ENCODE data around the gene SCARB1.

Gene SCARB1

GRCh38 chr12:124852329-124852831 lies 11.3 kb downstream of the SCARB1 start:
- no peak overlapping the region for H3K27ac ChIP-seq (ENCODE audit: low read length)
- H3K79me2 ChIP-seq (ENCODE audit: insufficient read depth, low read length) = peaks cover 32% of the 10 kb centered on the region
- H3K4me1 ChIP-seq (ENCODE audit: insufficient read depth, low read length) = no peaks in the 10 kb centered on the region
- TF ChIP-seq EZH2 (IDR thresholded peaks at IDR 0.05; ENCODE audit: borderline replicate concordance, low read depth, low read length, severe bottlenecking) (no peak), CTCF (IDR thresholded peaks at IDR 0.05; ENCODE audit: borderline replicate concordance, extremely low read depth, low read length, poor library complexity, severe bottlenecking) (no peak)
- H3K4me2 ChIP-seq (ENCODE audit: insufficient read depth, low read length) = no peak overlapping the region
- no peaks in the 10 kb centered on the region for H3K9me3 ChIP-seq (ENCODE audit: insufficient read depth, low read length, severe bottlenecking)
- peaks cover 40% of the 10 kb centered on the region for H4K20me1 ChIP-seq (ENCODE audit: insufficient read depth, low read length)
- DNase-seq (no peak), ATAC-seq (ENCODE audit: insufficient read depth, low read depth) (peak; percentile 17; the same call in 1 of the 3 replicates)
- H3K36me3 ChIP-seq (ENCODE audit: insufficient read depth, low read length) = peaks cover 7% of the 10 kb centered on the region
- H2AFZ ChIP-seq (ENCODE audit: low read depth, low read length) = no peak overlapping the region
- no peak overlapping the region for H3K4me3 ChIP-seq (ENCODE audit: low read depth in 1 of 2, low read length in 2 of 2)
- no peak overlapping the region for H3K9ac ChIP-seq (ENCODE audit: low read depth, low read length)
- H3K27me3 ChIP-seq (ENCODE audit: insufficient read depth, low read length, poor library complexity) = no peaks in the 10 kb centered on the region

GRCh38 chr12:124851342-124851741 lies 12.3 kb downstream of the SCARB1 start:
- Histone ChIP-seq H4K20me1 (ENCODE audit: insufficient read depth, low read length) (peaks cover 35% of the 10 kb centered on the region), H3K9me3 (ENCODE audit: insufficient read depth, low read length, severe bottlenecking) (no peaks in the 10 kb centered on the region)

GRCh38 chr12:124849382-124849781 lies 14.3 kb downstream of the SCARB1 start:
- Histone ChIP-seq H4K20me1 (ENCODE audit: insufficient read depth, low read length) (peaks cover 22% of the 10 kb centered on the region), H3K9ac (ENCODE audit: low read depth, low read length) (no peak overlapping the region), H2AFZ (ENCODE audit: low read depth, low read length) (no peak overlapping the region), H3K4me1 (ENCODE audit: insufficient read depth, low read length) (no peaks in the 10 kb centered on the region), H3K4me3 (ENCODE audit: low read depth in 1 of 2, low read length in 2 of 2) (no peak overlapping the region), H3K9me3 (ENCODE audit: insufficient read depth, low read length, severe bottlenecking) (no peaks in the 10 kb centered on the region), H3K36me3 (ENCODE audit: insufficient read depth, low read length) (peaks cover 4% of the 10 kb centered on the region; the same call in 1 of the 2 replicates), H3K4me2 (ENCODE audit: insufficient read depth, low read length) (no peak overlapping the region), H3K27me3 (ENCODE audit: insufficient read depth, low read length, poor library complexity) (no peaks in the 10 kb centered on the region), H3K27ac (ENCODE audit: low read length) (no peak overlapping the region), H3K79me2 (ENCODE audit: insufficient read depth, low read length) (peaks cover 19% of the 10 kb centered on the region)
- ATAC-seq (ENCODE audit: insufficient read depth, low read depth) (no peak), DNase-seq (no peak)
- no peak for TF ChIP-seq EZH2 (IDR thresholded peaks at IDR 0.05; ENCODE audit: borderline replicate concordance, low read depth, low read length, severe bottlenecking)
- no peak for TF ChIP-seq CTCF (IDR thresholded peaks at IDR 0.05; ENCODE audit: borderline replicate concordance, extremely low read depth, low read length, poor library complexity, severe bottlenecking)

More at GRCh38 chr12:124851342-124851741, 12.3 kb downstream of the SCARB1 start:
- Histone ChIP-seq H3K9ac (ENCODE audit: low read depth, low read length) (no peak overlapping the region), H3K4me1 (ENCODE audit: insufficient read depth, low read length) (no peaks in the 10 kb centered on the region), H3K4me2 (ENCODE audit: insufficient read depth, low read length) (no peak overlapping the region), H3K27me3 (ENCODE audit: insufficient read depth, low read length, poor library complexity) (no peaks in the 10 kb centered on the region), H3K79me2 (ENCODE audit: insufficient read depth, low read length) (peaks cover 29% of the 10 kb centered on the region), H3K36me3 (ENCODE audit: insufficient read depth, low read length) (peaks cover 8% of the 10 kb centered on the region), H2AFZ (ENCODE audit: low read depth, low read length) (no peak overlapping the region), H3K27ac (ENCODE audit: low read length) (no peak overlapping the region), H3K4me3 (ENCODE audit: low read depth in 1 of 2, low read length in 2 of 2) (no peak overlapping the region)
- TF ChIP-seq EZH2 (IDR thresholded peaks at IDR 0.05; ENCODE audit: borderline replicate concordance, low read depth, low read length, severe bottlenecking) (no peak), CTCF (IDR thresholded peaks at IDR 0.05; ENCODE audit: borderline replicate concordance, extremely low read depth, low read length, poor library complexity, severe bottlenecking) (no peak)
- DNase-seq (no peak), ATAC-seq (ENCODE audit: insufficient read depth, low read depth) (no peak)

Data from DND-41 (cell line).